Suppressor macrophage treated with lipopolysaccharide for 4 hours (primary cell): Measurements from ENCODE around the gene BMP10.

ENCODE experiments used
- DNase-seq: peaks from one replicate; pipeline ENCODE4 v3.0.0-alpha.2; 2020

Gene BMP10

DNA sequence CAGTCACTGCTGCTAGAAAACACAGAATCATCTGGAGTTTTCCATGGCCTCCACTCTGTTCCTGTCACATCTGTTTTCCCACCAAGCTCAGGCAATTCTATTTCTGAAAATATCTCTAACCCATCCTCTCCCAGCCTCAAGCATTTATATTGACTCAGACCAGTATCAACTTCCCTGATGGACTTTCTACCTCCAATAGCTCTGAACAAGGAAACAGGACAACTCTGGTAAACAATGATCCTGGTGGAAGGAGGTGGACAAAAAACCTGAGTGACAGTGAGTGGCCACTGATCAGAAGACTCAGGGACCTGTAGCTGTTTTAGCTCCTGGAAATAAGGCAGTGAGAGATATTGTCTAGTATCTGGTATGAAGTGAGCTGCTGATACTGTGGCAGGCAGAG is 23.4 kb downstream of the BMP10 start:
- no peak for DNase-seq

GRCh38 chr2:68846091-68846490 is 25.1 kb downstream of the BMP10 start:
- no peak for DNase-seq

DNA sequence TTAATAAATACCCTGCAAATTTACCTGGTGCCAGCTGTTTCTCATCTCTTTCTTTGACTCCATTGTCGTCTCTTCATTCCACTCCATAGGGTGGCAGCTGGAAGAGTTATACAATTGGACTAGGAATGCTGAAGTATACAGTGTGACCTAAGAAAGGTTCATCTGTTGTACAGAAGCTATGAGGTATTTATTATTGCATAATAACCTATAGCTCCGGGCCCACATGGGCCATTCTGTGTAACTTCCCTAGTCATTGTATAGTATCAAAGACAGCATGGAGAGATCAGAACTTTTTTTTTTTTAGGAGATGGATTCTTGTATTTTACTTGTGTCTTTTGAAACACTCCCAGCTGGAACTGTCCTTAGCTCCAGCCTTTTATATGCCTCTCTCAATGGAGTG is 26.2 kb downstream of the BMP10 start:
- DNase-seq: no peak

GRCh38 chr2:68839260-68839833 is 31.9 kb downstream of the BMP10 start:
- DNase-seq: peak; percentile 69

DNA sequence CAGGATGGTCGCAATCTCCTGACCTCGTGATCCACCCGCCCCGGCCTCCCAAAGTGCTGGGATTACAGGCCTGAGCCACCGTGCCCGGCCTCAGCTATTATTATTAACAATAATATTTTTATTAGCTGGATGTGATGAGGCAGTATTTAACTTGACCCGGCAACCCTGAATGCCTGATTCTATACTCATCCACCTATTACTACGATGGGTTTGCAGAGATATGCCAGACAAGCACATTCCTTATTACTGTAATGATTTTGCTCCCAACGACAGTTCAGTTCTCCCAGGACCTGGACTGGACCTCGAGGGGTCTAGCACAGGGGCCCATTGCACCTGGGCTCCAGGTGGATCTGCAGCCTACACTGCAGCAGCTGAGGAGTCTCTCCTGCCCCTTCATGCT is 32.6 kb downstream of the BMP10 start:
- no peak for DNase-seq

- DNase-seq: no peak
These were observed 33.3 kb downstream of the BMP10 start for GRCh38 chr2:68837861-68838341.

DNA sequence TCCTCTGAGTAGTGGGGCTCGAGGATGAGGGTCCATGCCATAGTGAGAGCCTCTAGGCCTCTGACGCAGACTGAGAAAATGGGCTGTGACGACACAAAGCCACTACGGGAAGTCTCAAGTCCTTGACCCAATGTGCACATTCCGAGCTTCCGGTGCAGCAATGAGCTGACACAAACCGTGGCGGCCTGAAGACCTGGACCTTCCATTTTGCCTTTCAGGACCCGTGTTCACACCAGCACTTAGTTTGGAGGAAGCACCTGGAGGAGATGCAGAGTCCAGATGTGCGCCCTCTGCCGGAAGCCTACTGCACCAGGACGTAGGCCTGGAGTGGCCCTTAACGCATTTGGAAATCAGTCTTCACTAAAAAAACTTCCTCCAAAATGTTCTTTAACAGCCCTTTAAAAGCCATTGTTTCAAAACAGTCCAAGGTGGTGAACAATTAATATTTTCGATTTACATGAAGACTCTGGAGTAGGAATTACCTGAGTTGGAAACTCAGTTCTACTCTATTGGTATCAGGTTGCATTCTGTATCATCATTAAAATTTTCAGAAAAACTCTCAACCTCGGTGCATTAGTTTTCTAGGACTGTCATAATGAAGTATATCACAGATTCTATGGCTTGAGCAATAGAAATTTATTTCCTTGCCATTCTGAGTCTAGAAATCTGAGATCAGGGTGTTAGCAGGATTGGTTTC is 33.9 kb downstream of the BMP10 start:
- DNase-seq: peak; percentile 85

DNA sequence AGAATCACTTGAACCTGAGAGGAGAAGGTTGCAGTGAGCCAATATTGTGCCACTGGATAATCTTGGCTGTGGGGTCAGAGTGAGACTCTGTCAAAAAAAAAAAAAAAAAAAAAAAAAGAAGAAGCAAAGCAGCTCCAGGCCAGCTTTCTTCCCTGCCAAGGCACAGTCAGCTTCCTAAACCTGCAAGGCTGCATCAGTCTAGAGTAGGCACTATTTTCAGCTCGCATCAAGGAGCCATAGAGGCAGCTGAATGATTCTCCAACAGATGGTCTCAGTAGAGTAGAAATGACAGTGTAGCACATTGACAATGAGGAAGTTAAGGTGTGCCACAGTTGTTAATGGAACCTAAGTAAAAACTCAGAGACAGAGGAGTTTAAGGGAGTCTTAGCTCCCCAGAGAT is 35.6 kb downstream of the BMP10 start:
- DNase-seq: peak; percentile 62

DNA sequence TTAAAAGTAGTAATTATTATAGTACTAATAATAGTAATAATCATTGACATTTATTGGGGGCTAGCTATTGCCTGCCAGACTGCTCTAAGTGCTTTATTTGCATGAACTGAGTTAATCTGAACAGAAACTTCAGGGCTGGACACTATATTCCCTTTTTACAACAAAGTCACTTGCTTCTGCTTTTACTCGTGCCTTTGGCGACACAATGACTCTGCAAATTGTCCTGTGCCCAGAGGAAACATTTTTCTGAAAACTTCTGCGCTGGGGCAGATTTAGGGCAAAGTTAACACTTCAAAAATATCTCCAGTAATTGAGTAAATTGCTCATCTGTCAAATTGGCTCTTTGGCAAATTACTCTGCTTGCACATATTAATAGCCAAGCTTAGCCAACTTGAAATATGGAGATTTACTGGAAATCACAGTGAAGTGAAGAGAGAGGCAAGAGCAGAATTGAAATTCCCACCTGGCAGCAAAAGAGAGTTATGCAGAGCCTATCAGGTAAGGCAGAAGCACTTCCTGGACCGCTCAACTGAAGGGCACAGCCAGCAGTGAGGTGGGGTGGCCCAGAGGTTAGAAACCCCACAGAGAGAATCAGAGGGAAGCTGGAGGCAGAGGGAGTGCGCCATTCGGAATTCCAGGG is 36.3 kb downstream of the BMP10 start:
- DNase-seq: peak; percentile 84

DNA sequence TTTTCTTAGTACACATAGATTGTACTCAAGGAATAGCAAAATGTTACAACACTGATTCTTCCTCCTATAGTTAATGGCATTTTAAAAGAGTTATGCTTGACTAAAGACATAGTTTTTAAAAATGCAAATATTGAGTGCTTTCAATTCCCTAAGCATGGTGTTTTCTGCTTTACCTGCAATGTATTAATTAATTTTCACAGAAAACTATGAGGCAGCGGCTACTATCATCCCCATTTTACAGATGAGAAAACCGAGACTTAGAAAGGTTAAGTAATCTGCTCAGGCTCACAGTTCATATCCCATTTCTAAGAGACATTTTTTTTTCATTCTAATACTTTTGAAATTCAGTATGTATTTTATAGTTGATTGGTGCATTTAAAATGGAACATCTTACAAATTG is 38.0 kb downstream of the BMP10 start:
- no peak for DNase-seq

GRCh38 chr2:68832233-68832869 is 38.8 kb downstream of the BMP10 start:
- DNase-seq: peak; percentile 99

DNA sequence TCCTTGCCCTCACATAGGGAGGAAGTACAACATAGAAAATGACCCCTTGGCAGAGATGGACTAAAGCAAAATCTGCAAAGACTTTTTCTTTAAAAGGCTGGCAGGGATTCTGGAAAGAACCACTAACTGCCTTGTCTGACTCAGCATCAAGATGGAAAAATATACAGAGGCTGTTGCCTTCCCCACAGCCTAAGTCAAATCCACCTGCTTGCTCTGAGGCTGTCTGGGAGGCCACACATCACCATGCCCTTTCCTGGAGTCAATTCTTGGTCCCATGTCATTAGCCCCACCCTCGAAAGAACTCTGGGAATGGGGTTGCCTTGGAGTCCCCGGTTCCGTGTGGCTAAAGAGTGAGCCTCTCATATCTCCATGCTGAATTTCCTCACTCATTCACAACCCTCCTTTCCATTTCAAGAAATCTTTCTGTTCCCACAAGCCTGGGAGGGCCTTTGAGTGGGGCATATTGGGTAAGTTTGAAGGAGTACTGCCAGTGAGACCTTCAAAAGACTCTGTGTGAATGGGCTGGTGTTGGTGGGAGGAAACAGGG is 39.4 kb downstream of the BMP10 start:
- DNase-seq: no peak

- no peak for DNase-seq
These were observed 41.4 kb downstream of the BMP10 start for GRCh38 chr2:68829749-68830148.

DNA sequence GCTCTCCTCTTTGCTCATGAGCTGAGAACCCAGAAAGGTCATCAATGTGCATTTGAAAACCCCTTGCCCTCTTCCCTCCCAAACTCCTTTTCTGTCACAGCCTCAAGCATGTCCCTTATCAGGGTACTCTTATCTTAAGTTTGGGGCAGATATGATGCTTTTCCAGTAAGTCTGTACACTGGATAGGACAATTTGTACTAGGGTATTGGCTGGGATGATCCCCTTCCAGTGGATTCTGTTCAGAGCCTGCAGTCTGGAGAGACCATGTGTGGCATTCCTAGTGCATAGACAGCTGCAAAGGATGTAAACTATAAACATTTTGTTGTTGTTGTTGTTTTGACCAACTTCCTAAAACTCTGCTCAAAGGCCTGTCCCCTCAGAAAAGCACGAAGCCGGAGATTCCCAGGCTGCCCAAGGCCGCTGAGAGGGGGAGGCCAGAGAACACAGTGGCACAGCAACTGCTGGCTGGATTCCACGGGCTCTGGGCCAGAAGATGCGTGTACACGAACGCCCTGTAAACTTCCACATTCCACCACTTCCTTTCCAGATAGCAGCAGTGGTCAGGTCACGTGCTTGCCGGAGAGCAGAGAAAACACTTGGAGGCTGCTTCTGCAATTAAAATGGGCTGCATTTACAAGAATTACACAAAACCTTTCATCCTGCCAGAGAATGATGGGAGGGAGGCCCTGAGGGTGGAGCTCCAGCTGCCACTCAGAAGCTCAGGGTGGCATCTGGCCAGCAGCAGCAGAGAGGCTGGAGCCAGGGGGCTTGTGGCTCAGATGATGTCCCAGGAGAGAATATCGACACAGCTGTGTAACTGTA is 42.1 kb downstream of the BMP10 start:
- peak; percentile 97 for DNase-seq

GRCh38 chr2:68827666-68828065 is 43.5 kb downstream of the BMP10 start:
- no peak for DNase-seq

DNA sequence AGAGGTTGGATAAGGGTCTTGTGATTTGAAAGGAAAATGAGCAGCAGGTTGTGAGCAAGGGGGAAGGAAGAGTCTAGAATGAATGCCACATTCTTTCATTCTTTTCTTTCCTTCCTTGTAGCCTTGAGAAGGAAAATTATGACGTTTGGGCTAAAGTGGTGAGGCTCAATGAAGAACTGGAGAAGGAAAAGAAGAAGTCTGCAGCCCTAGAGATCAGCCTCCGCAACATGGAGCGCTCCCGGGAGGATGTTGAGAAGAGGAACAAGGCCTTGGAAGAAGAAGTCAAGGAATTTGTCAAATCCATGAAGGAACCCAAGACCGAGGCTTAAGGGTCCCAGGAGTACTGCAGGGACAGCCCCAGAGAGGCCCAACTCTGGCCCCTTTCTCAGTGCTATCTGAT is 45.3 kb downstream of the BMP10 start:
- DNase-seq: peak; percentile 49

DNA sequence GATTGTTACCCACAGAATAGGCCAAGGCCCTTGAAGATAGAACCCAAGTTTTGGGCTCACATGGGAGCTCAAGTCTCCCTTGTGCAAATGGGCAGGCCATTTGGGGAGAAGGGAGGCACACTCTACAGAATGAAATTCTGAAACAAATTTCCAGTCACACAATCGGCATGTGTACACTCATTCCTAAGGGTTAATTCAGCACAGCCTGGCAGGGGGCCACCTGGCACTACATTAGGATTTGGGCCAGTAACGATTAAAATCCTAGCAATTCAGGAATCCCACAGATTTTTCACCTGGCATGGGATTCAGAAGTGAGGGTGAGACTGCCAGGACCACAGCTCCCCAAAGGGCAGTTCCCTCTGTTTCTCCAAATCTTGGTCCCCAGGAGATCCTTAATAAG is 46.4 kb downstream of the BMP10 start:
- DNase-seq: no peak

- no peak for DNase-seq
These were observed 48.9 kb downstream of the BMP10 start for GRCh38 chr2:68822207-68822872.

DNA sequence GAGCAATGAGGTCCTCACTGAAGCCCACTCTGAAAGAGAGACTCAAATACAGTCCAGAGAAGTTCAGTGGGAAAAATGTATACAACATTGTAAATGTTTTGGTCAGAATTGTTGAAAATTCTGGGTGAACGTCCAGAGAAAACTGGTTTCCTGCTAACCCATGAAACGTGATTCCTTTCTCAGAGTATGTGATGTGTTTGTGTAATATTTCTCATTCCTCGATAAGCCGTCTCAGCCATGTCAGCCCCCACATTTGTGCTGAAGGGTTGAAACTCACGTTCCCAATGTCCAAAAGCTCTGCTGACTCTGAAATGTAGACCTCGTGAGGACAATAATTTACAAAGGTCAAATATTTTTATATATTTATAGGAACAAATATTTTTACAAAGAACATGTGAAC is 51.6 kb downstream of the BMP10 start:
- DNase-seq: no peak

DNA sequence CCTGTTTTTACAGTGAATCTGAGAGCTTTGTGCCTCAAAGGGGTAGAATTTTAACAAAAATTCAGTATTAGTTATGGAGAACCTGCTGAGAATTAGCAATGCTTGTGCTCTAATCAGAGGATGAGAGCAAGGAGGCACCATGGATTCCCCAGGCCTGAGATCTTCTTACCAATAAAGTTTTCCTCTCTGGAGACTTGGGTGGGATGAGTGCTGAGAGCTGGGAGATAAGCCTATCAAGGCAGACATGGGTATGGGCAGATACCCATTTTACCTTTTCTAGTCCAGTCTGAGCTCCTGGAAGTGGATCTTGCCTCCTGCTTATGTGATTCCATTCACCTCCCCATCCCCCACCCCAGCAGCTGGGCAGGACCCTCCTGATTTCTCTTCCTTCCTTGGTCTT is 53.9 kb downstream of the BMP10 start:
- DNase-seq: no peak
